ENCODE data around the gene TMEM184A.

The TMEM184A gene

GRCh38 chr7:1555813-1556543 is at the start of gene TMEM184A:
TSS of gene TMEM184A (minus strand) at chr7:1556205. CDS start at chr7:1555484, 721 bp downstream.
- FAIRE-seq (no peak), DNase-seq (ENCODE audit: insufficient read length, low spot score) (peak; percentile 82)
- TF ChIP-seq POLR2A (IDR thresholded peaks at IDR 0.05; ENCODE audit: low read depth, low read length), result peak; percentile 35; the same call in 1 of the 2 replicates

DNA sequence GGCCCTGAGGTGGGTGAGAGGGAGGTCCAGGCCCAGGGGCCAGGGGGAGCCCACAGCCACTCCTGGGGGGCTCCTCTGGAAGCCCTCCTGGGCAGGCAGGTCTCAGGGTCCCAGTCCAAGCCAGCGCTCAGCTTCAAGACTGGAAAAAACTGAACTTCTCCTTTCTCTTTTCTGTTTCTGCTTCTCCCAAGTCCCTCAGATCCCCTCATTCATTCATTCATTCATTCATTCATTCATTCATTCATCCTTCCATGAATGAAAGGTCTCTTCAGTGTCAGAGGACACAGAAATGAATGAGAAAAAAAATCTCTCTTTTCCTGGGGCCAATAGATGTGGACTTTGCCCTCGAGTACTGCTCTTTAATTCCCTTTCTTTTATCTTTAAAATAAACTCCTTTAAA is 48.4 kb upstream of the TMEM184A start:
- DNase-seq (ENCODE audit: insufficient read length, low spot score), result no peak
- TF ChIP-seq POLR2A (IDR thresholded peaks at IDR 0.05; ENCODE audit: low read depth, low read length), result no peak
- no peak for FAIRE-seq

- no peak for DNase-seq (ENCODE audit: insufficient read length, low spot score)
- TF ChIP-seq POLR2A (IDR thresholded peaks at IDR 0.05; ENCODE audit: low read depth, low read length), result no peak
- FAIRE-seq, result no peak
These were observed 47.6 kb upstream of the TMEM184A start for GRCh38 chr7:1603346-1604225.

DNA sequence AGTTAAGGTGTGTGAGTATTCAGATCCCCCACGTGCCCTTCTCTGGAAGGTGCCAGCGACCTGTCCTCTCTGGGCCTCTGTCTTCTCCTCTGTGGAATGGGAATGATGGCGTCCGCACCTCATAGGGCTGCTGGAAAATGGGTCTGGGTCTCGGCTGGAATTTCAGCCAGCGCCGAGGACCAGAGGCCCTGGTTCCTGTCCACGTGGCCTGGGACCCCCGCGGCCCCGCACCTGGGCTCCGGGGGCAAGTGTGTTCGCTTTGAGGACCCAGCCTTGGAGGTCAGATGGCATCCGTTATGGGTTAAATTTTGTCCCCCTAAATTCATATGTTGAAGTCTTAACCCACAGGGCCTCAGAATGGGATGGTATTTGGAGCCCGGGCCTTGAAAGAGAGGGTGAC is 46.4 kb upstream of the TMEM184A start:
- FAIRE-seq, result no peak
- TF ChIP-seq POLR2A (IDR thresholded peaks at IDR 0.05; ENCODE audit: low read depth, low read length), result no peak

GRCh38 chr7:1601956-1602355 is 46.0 kb upstream of the TMEM184A start:
- no peak for DNase-seq (ENCODE audit: insufficient read length, low spot score)
- FAIRE-seq, result no peak
- no peak for TF ChIP-seq POLR2A (IDR thresholded peaks at IDR 0.05; ENCODE audit: low read depth, low read length)

More for the DNA sequence above, 46.4 kb upstream of the TMEM184A start:
- no peak for DNase-seq (ENCODE audit: insufficient read length, low spot score)

DNA sequence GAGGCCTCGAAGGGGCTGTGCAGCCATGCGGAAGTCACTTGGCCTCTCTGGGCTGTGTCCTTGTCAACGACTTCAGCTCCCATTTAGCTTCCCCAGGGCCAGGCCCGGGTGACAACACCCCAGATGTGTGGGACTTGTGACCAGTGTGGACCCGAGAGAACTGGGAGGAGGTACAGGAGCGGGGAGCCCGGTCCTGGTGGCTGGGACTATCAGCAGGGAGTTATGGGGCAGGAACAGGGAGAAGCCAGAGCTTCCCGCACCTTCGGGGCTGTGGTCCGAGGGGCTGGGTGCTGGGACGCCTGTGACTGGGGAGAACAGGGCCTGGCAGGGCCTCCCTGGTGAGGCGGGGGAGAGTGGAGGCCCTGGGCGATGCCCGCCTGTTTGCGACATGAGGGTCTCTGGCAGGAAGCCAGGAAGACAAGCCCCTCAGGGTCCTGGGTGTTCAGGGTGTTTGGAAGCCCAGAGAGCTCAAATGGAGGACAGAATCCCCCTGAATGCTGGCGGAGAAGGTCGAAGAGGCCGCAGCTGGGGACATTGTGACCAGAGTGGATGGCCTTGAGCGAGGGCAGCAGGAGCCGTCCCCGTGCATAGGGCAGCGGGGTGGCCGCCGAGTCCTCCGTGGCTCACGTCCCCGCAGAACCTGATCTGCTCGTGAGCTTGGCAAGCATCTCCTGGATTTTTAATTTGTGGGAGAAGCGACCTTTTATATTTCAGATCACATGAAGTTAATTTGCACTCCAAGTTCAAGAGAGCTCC is 43.8 kb upstream of the TMEM184A start:
- no peak for TF ChIP-seq POLR2A (IDR thresholded peaks at IDR 0.05; ENCODE audit: low read depth, low read length)
- no peak for FAIRE-seq

DNA sequence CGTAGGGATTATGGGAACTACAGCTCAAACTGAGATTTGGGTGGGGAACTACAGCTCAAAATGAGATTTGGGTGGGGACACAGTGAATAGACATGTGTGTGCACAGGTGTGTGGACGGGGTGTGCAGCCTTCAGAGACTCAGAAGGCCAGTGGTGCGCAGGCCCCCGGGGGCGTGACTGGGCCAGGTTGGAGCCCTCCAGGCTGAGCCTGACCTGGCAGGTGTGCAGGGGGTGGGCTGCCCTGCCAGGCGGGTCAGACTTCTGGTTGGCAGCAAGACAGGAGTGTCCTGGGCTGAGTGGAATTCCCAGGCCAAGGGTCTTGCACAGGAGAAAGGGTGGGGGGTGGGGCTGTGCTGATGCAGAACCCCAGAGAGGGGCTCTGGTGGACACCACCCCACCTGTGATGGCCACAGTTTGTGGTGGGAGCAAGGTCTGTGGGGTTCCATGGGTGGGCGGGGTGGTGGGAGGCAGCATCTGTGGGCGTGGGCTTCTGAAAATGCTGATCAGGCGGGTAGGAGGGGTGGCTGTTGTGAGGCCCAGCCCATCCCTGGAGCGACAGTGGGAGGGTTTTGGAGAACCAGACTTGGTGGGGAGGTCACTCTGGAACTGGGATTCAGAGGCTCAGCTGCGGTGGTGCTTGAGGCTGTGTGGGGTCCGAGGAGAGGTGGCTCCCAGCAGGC is 43.1 kb upstream of the TMEM184A start:
- DNase-seq (ENCODE audit: insufficient read length, low spot score), result no peak
- no peak for TF ChIP-seq POLR2A (IDR thresholded peaks at IDR 0.05; ENCODE audit: low read depth, low read length)
- no peak for FAIRE-seq

More for the DNA sequence above, 43.8 kb upstream of the TMEM184A start:
- no peak for DNase-seq (ENCODE audit: insufficient read length, low spot score)

DNA sequence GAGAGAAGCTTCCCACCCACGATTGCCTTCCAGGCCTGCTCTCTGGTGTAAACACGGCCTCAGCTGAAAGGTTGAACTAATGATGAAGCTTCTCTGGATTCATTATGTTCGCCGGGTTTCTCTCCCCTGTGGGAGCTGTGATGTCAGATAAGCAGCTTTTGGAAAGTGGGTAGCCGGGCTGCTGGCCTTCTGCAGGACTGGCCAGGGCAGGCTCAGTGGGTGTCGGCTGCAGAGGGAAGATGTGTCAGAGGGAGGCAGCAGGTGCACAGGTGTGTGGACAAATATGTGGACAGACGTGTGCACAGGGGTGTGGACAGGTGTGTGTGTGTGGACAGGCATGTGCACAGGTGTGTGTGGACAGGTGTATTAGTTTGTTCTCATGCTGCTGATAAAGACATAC is 42.3 kb upstream of the TMEM184A start:
- no peak for DNase-seq (ENCODE audit: insufficient read length, low spot score)
- TF ChIP-seq POLR2A (IDR thresholded peaks at IDR 0.05; ENCODE audit: low read depth, low read length), result no peak
- FAIRE-seq, result no peak

DNA sequence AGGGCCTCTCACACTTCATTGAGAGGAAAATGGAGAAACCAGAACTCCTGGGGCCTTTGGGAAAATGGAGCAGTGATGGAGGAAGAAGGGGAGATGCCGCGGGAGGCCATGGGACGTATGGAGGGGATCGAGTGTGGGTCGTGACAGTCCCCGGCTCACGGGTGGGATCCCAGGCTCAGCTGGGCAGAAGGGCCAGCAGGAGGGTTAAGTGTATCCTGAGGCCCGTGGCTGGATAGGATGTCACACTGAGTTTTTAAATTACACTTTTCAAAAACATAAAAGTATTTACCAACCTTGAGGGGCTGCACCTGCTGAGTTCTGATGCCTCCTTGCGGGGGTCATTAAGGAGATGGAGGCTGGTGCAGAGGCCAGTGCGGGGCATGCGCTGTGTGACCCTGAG is 41.8 kb upstream of the TMEM184A start:
- FAIRE-seq (no peak), DNase-seq (ENCODE audit: insufficient read length, low spot score) (no peak)
- no peak for TF ChIP-seq POLR2A (IDR thresholded peaks at IDR 0.05; ENCODE audit: low read depth, low read length)

DNA sequence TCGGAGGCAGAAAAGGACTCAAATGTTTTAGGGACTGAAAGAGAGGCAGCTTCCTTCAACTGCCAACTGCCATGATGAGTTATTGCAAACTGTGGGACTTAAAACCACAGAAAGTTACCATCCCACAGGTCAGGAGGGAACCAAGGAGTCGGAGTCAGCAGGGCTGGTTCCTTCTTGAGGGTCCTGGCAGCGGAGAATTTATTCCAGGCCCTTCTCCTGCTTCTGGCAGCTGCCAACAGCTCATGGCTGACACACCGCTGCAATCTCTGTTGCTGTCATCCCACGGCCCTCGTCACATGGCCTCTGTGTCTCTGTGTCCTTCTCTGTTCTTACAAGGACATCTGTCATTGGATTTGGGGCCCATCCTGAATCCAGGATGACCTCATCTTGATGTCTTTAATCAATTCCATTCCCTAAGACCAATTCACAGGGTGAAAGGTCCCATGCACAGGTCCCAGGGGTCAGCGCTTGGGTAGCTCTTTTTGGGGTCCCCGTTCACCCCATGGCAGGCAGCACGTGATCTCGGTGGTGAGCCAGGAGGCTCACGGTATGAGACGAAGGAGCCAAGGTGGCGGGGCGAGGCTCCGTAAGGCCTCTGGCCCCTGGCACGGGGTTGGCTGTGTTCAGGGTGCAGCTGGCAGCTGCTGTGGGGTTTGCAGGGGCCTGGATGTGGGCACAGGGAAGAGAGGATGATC is 41.2 kb upstream of the TMEM184A start:
- no peak for TF ChIP-seq POLR2A (IDR thresholded peaks at IDR 0.05; ENCODE audit: low read depth, low read length)
- FAIRE-seq (no peak), DNase-seq (ENCODE audit: insufficient read length, low spot score) (no peak)

GRCh38 chr7:1596181-1597043 is 40.4 kb upstream of the TMEM184A start:
- DNase-seq (ENCODE audit: insufficient read length, low spot score) (no peak), FAIRE-seq (no peak)
- no peak for TF ChIP-seq POLR2A (IDR thresholded peaks at IDR 0.05; ENCODE audit: low read depth, low read length)

GRCh38 chr7:1595636-1596035 is 39.6 kb upstream of the TMEM184A start:
- DNase-seq (ENCODE audit: insufficient read length, low spot score), result no peak
- TF ChIP-seq POLR2A (IDR thresholded peaks at IDR 0.05; ENCODE audit: low read depth, low read length), result no peak
- no peak for FAIRE-seq

Measured in H54 (cell line).